SK-N-SH (cell line): ENCODE results near the gene KRT222. TPM values are rescaled to one million over a fixed set of nuclear protein-coding genes. Genes with fewer than 3 reads are reported as not detected.

Experiments used
- CTCF ChIA-PET: fragments of 300-600, 350-600 bp; formaldehyde crosslinking; extraction: SDS; loops from one replicate; lab custom pipeline; 2021; lab: Yijun Ruan, JAX
- POLR2A ChIA-PET: fragments of 350-600 bp; sonication (Branson Sonifier 250); formaldehyde crosslinking; extraction: SDS; loops from one replicate; lab custom pipeline; 2020; ENCODE audit warnings: antibody characterized with exemption, inconsistent platforms; lab: Yijun Ruan, JAX
- DNase-seq: peaks from one replicate; pipeline ENCODE4 v3.0.0; 2012
- H2AFZ ChIP-seq: fragments of 200-600 bp; sonication (generic); 2 replicates; pipeline ENCODE4 v1.8.1; 2016; ENCODE audit warnings: antibody characterized with exemption, mild to moderate bottlenecking, low read depth
- H3F3A ChIP-seq: fragments of 200-600 bp; sonication (generic); replicated peaks from 2 replicates; pipeline ENCODE3; 2016; ENCODE audit warnings: antibody characterized with exemption, mild to moderate bottlenecking; ENCODE audit not compliant: insufficient read depth
- H3K27ac ChIP-seq, 2 experiments: fragments of 200-500 bp in 1 of 2; fragments of 200-600 bp in 1 of 2; sonication (Bioruptor generic) in 1 of 2; sonication (generic), shearing (Covaris generic) in 1 of 2; 2 replicates each; pipeline versions ENCODE4 v1.5.1 to v1.6.1; 2014 to 2016; ENCODE audit warnings: low read depth in 2 of 2, inconsistent platforms in 1 of 2, low read length in 1 of 2, mild to moderate bottlenecking in 1 of 2, mixed read lengths in 1 of 2
- H3K27me3 ChIP-seq: fragments of 200-600 bp; sonication (generic), shearing (Covaris generic); 2 replicates; pipeline ENCODE4 v1.6.1; 2016; ENCODE audit warnings: mixed run types; ENCODE audit not compliant: insufficient read depth
- H3K36me3 ChIP-seq, 2 experiments: fragments of 200-500 bp in 1 of 2; fragments of 200-600 bp in 1 of 2; sonication (Bioruptor generic) in 1 of 2; sonication (generic) in 1 of 2; replicated peaks in 1 of 2; 2 replicates each; pipeline versions ENCODE3 to v1.5.1; 2014 to 2016; ENCODE audit warnings: low read length in 1 of 2, mild to moderate bottlenecking in 1 of 2; ENCODE audit not compliant: insufficient read depth in 2 of 2, control insufficient read depth in 1 of 2
- H3K4me1 ChIP-seq, 2 experiments: fragments of 200-500 bp in 1 of 2; fragments of 200-600 bp in 1 of 2; sonication (Bioruptor generic) in 1 of 2; sonication (generic), shearing (Covaris generic) in 1 of 2; 2 replicates each; pipeline versions ENCODE4 v1.5.1 to v1.6.1; 2014 to 2016; ENCODE audit warnings: low read depth in 1 of 2, low read length in 1 of 2, mixed run types in 1 of 2; ENCODE audit not compliant: insufficient read depth in 2 of 2, control insufficient read depth in 1 of 2
- H3K4me2 ChIP-seq: fragments of 200-600 bp; sonication (generic), shearing (Covaris generic); 2 replicates; pipeline ENCODE4 v1.6.1; 2017; ENCODE audit warnings: mixed run types
- H3K4me3 ChIP-seq, 2 experiments: fragments of 200-500 bp in 1 of 2; fragments of 200-600 bp in 1 of 2; sonication (Bioruptor generic) in 1 of 2; sonication (generic), shearing (Covaris generic) in 1 of 2; 2 replicates each; pipeline versions ENCODE4 v1.5.1 to v1.8.1; 2014 to 2016; ENCODE audit warnings: low read depth in 2 of 2, inconsistent platforms in 1 of 2, low read length in 1 of 2, mild to moderate bottlenecking in 1 of 2, mixed read lengths in 1 of 2, moderate library complexity in 1 of 2
- H3K79me2 ChIP-seq: fragments of 200-600 bp; sonication (generic); 2 replicates; pipeline ENCODE4 v1.8.1; 2017; ENCODE audit warnings: mild to moderate bottlenecking; ENCODE audit not compliant: insufficient read depth
- H3K9ac ChIP-seq: fragments of 200-600 bp; sonication (generic); 2 replicates; pipeline ENCODE4 v1.6.1; 2017; ENCODE audit warnings: mixed run types
- H3K9me2 ChIP-seq: fragments of 200-600 bp; sonication (generic); 2 replicates; pipeline ENCODE4 v1.6.1; 2017; ENCODE audit warnings: mixed run types
- H3K9me3 ChIP-seq: fragments of 200-600 bp; sonication (generic); 2 replicates; pipeline ENCODE4 v1.6.1; 2017; ENCODE audit warnings: mixed run types, mild to moderate bottlenecking, moderate library complexity
- H4K20me1 ChIP-seq: fragments of 200-600 bp; sonication (generic); 2 replicates; pipeline ENCODE4 v1.6.1; 2017; ENCODE audit warnings: mild to moderate bottlenecking, mixed run types; ENCODE audit not compliant: insufficient read depth
- EZH2phosphoT487 ChIP-seq: fragments of 200-600 bp; sonication (generic); IDR thresholded peaks from 2 replicates; pipeline ENCODE4 v1.6.1; 2017; ENCODE audit warnings: low read depth, mixed run types, mild to moderate bottlenecking, antibody characterized with exemption, moderate library complexity, borderline replicate concordance
- FOXJ3 ChIP-seq: sonication (generic); formaldehyde crosslinking; IDR thresholded peaks from 2 replicates; pipeline ENCODE4 v1.5.1; 2020; ENCODE audit warnings: mild to moderate bottlenecking, missing genetic modification reagents
- FOXM1 ChIP-seq: IDR thresholded peaks from 2 replicates; pipeline ENCODE4 v1.4.0; 2012; ENCODE audit warnings: low read depth, mild to moderate bottlenecking
- GABPA ChIP-seq: IDR thresholded peaks from 2 replicates; pipeline ENCODE4 v1.4.0; 2012; ENCODE audit warnings: low read depth, mild to moderate bottlenecking
- GATA2 ChIP-seq: sonication (generic); formaldehyde crosslinking; IDR thresholded peaks from 2 replicates; pipeline ENCODE4 v1.5.0; 2020; ENCODE audit warnings: mild to moderate bottlenecking, missing genetic modification reagents
- MEF2A ChIP-seq: IDR thresholded peaks from 2 replicates; pipeline ENCODE4 v1.4.0; 2012; ENCODE audit warnings: low read depth, borderline replicate concordance
- MXI1 ChIP-seq: IDR thresholded peaks from 2 replicates; pipeline ENCODE4 v1.6.1; 2012; ENCODE audit warnings: mild to moderate bottlenecking, low read depth, low read length, improper control_type of control experiment
- NFIC ChIP-seq: IDR thresholded peaks from 2 replicates; pipeline ENCODE4 v1.4.0; 2012; ENCODE audit warnings: borderline replicate concordance
- POLR2AphosphoS5 ChIP-seq: IDR thresholded peaks from 2 replicates; pipeline ENCODE4 v1.6.1; 2012; ENCODE audit warnings: low read depth, low read length
- RAD21 ChIP-seq: IDR thresholded peaks from 2 replicates; pipeline ENCODE4 v1.6.1; 2012; ENCODE audit warnings: mild to moderate bottlenecking, low read length
- SIN3A ChIP-seq: IDR thresholded peaks from 2 replicates; pipeline ENCODE4 v1.6.1; 2012; ENCODE audit warnings: low read depth, mild to moderate bottlenecking, low read length, moderate library complexity, borderline replicate concordance
- SMC3 ChIP-seq: IDR thresholded peaks from 2 replicates; pipeline ENCODE4 v1.6.1; 2012; ENCODE audit warnings: low read depth, low read length, improper control_type of control experiment
- TAF1 ChIP-seq: IDR thresholded peaks from 2 replicates; pipeline ENCODE4 v1.6.1; 2012; ENCODE audit warnings: low read depth, mild to moderate bottlenecking, low read length, moderate library complexity, borderline replicate concordance
- TCF12 ChIP-seq: IDR thresholded peaks from 2 replicates; pipeline ENCODE4 v1.4.0; 2012
- TEAD4 ChIP-seq: IDR thresholded peaks from 2 replicates; pipeline ENCODE4 v1.4.0; 2012; ENCODE audit warnings: mild to moderate bottlenecking, borderline replicate concordance; ENCODE audit not compliant: insufficient read depth
- YY1 ChIP-seq: IDR thresholded peaks from 2 replicates; pipeline ENCODE4 v1.4.0; 2012; ENCODE audit warnings: low read depth, mild to moderate bottlenecking
- polyA plus RNA-seq, 3 experiments: library from polyadenylated mRNA; depleted of rRNA; stranded (reverse); fragments of >200 nt; gene quantifications; 2 replicates each; pipeline ENCODE4 v1.2.3, GENCODE V29; 2012
- TF ChIP-seq, protein P1 (sequence below): IDR thresholded peaks from 2 replicates; pipeline ENCODE4 v1.4.0; 2012; ENCODE audit warnings: low read depth, borderline replicate concordance
- TF ChIP-seq, protein P2 (sequence below): IDR thresholded peaks from 2 replicates; pipeline ENCODE4 v1.4.0; 2012; ENCODE audit warnings: low read depth, borderline replicate concordance
- TF ChIP-seq, protein P3 (sequence below): fragments of 150-350 bp; IDR thresholded peaks from 2 replicates; pipeline ENCODE4 v1.6.1; 2016; ENCODE audit warnings: mild to moderate bottlenecking, low read depth, low read length
- TF ChIP-seq, protein P4 (sequence below): IDR thresholded peaks from 2 replicates; pipeline ENCODE4 v1.4.0; 2012; ENCODE audit warnings: low read depth
- TF ChIP-seq, protein P5 (sequence below): fragments of 150-350 bp; IDR thresholded peaks from 2 replicates; pipeline ENCODE4 v1.6.1; 2017; ENCODE audit warnings: antibody characterized with exemption, low read length, low read depth, borderline replicate concordance

The KRT222 gene
- polyA plus RNA-seq, 1 of the 3 experiments (the other 2 are of a cell fraction): not detected

DNA sequence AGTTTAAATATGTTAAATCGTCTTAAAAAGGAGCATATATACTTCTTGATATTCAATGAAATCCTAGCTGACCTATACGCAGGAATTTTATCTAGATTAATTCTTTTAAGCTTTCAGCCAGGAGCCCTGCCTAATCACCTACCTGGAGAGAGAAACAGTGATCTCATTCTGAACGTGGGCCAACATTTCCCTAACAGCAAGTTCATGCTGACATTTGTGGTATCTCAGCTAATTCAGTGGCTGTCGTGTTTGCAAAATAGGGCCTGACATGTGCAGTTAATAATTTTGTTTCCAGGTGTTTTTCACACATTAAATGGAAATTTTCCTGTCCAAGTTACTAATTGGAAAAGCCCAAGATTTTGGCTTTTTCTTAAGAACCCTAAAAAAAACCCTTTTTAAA, 21.2 kb upstream of the KRT222 start (continued):
- TF ChIP-seq, protein P1, sequence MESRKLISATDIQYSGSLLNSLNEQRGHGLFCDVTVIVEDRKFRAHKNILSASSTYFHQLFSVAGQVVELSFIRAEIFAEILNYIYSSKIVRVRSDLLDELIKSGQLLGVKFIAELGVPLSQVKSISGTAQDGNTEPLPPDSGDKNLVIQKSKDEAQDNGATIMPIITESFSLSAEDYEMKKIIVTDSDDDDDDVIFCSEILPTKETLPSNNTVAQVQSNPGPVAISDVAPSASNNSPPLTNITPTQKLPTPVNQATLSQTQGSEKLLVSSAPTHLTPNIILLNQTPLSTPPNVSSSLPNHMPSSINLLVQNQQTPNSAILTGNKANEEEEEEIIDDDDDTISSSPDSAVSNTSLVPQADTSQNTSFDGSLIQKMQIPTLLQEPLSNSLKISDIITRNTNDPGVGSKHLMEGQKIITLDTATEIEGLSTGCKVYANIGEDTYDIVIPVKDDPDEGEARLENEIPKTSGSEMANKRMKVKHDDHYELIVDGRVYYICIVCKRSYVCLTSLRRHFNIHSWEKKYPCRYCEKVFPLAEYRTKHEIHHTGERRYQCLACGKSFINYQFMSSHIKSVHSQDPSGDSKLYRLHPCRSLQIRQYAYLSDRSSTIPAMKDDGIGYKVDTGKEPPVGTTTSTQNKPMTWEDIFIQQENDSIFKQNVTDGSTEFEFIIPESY: no peak
- TF ChIP-seq GATA2 (CRISPR knock-in tag) (no peak), FOXM1 (no peak), MXI1 (no peak), FOXJ3 (CRISPR knock-in tag) (no peak), NFIC (no peak), SIN3A (no peak), SMC3 (no peak), TAF1 (no peak), TCF12 (no peak)
- TF ChIP-seq, protein P2, sequence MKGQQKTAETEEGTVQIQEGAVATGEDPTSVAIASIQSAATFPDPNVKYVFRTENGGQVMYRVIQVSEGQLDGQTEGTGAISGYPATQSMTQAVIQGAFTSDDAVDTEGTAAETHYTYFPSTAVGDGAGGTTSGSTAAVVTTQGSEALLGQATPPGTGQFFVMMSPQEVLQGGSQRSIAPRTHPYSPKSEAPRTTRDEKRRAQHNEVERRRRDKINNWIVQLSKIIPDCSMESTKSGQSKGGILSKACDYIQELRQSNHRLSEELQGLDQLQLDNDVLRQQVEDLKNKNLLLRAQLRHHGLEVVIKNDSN: no peak
- TF ChIP-seq, protein P3, sequence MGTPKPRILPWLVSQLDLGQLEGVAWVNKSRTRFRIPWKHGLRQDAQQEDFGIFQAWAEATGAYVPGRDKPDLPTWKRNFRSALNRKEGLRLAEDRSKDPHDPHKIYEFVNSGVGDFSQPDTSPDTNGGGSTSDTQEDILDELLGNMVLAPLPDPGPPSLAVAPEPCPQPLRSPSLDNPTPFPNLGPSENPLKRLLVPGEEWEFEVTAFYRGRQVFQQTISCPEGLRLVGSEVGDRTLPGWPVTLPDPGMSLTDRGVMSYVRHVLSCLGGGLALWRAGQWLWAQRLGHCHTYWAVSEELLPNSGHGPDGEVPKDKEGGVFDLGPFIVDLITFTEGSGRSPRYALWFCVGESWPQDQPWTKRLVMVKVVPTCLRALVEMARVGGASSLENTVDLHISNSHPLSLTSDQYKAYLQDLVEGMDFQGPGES: no peak

DNA sequence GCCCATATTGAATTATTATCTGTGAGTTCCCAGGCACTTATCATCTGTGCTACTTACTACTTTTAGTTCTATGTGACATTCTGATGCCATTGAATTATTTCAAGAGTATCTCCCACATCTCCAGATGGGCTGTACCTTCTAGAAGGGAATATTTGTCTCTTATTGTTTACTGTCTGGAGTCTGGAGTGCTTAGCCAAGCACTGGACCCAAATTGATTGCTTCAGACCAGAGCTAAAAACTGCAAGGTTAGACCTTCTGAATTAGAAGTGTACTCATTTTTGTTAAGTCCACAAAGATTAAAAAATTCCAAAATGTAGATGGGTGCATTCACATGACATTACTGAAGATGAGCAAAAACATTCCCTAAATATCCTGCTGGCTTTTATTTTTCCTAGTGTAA, 16.0 kb upstream of the KRT222 start:
- TF ChIP-seq, protein P1: no peak
- TF ChIP-seq NFIC (no peak), RAD21 (no peak), GABPA (no peak), TEAD4 (no peak), EZH2phosphoT487 (no peak), TAF1 (no peak), SMC3 (no peak), POLR2AphosphoS5 (no peak), MEF2A (no peak), YY1 (no peak)
- TF ChIP-seq, protein P4, sequence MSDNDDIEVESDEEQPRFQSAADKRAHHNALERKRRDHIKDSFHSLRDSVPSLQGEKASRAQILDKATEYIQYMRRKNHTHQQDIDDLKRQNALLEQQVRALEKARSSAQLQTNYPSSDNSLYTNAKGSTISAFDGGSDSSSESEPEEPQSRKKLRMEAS: no peak
- TF ChIP-seq, protein P5, sequence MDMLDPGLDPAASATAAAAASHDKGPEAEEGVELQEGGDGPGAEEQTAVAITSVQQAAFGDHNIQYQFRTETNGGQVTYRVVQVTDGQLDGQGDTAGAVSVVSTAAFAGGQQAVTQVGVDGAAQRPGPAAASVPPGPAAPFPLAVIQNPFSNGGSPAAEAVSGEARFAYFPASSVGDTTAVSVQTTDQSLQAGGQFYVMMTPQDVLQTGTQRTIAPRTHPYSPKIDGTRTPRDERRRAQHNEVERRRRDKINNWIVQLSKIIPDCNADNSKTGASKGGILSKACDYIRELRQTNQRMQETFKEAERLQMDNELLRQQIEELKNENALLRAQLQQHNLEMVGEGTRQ: no peak
- TF ChIP-seq, protein P2: no peak
- CTCF ChIA-PET: no interaction called here
- H3F3A ChIP-seq: no peaks in the 10 kb centered on the region
- H3K4me3 ChIP-seq: no peak overlapping the region
- H3K36me3 ChIP-seq: no peaks in the 10 kb centered on the region
- H3K4me1 ChIP-seq: no peaks in the 10 kb centered on the region
- H3K79me2 ChIP-seq: no peaks in the 10 kb centered on the region
- H3K9ac ChIP-seq: no peak overlapping the region
- no peak overlapping the region for H3K27ac ChIP-seq
- no peak for DNase-seq
- POLR2A ChIA-PET: no interaction called here
- H3K9me3 ChIP-seq: no peaks in the 10 kb centered on the region
- H3K9me2 ChIP-seq: no peaks in the 10 kb centered on the region
- no peak overlapping the region for H2AFZ ChIP-seq
- no peak overlapping the region for H3K4me2 ChIP-seq
- H3K27me3 ChIP-seq: peaks cover 74% of the 10 kb centered on the region
- no peaks in the 10 kb centered on the region for H4K20me1 ChIP-seq
